ENCODE data around the gene SPINK6. TPM values are rescaled to one million over a fixed set of nuclear protein-coding genes. Genes with fewer than 3 reads are reported as not detected.

The SPINK6 gene
- total RNA-seq, 1 donor from 2014 or later: not detected

DNA sequence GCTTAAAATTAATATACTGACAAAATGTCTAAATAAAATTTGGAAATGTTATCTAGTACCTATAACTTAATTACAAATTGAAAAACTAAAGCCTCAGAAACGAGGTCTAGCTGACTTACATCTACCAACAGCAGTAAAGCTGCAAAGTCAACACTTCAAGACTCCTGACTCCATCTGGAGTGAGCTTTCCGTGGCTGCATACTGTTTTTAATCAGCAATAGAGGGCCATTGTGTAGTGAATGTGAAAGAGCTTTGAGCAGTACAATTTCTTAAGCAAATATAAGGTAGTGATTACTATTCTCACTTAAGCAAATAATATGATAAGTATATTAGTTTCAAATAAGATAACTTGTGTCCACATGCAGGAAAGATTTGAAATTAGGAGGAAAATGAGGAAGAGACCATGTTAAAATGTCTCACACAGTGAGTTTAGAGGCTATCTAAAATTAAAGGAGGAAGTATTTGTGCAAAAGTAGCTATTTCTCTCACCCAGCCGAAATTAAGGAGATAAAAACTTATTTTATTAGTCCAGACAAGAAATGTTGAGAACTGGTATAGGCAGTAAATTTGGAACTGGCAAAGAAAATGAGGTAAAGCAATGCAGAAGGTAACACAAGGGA, 6.4 kb downstream of the SPINK6 start:
- ATAC-seq: no peak
- intact Hi-C loops (cut with DNase I): no loop called here
- no peak for DNase-seq (ENCODE audit: low spot score)

DNA sequence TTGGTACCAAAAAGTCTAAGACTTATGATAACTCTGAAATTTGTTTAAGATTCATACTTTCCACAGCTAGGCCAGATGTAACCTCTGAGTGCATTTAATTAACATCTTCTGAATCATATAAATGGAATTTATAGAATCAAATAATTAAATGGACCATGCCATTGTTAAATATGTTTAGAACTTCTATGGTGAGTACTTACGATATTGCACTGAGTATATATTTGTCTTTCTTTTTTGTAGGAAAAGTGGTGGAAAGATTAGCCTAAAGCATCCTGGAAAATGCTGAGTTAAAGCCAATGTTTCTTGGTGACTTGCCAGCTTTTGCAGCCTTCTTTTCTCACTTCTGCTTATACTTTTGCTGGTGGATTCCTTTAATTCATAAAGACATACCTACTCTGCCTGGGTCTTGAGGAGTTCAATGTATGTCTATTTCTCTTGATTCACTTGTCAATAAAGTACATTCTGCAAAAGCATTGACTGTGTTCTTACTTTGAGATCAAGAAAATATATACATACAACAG, 11.9 kb downstream of the SPINK6 start:
- intact Hi-C loops (cut with DNase I): no loop called here
- DNase-seq (ENCODE audit: low spot score) (no peak), ATAC-seq (no peak)

DNA sequence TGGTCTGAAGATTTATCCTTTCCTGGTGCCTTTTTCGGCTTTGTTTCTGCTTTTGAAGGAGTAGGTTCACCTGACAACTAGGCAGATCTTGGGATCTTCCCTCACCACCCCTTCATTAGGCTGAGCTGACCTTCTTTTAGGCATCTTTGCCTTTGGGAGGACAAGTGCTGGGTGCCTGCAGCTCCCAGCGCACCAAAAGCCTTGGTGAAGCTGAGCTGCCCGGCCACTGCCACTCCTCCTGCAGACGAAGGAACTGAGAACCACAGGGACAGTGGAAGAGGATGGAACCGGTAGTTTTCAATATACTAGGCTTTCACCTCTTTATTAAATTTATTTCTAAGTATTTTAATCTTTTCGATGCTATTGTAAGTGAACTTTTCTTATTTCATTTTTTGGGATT, 18.7 kb downstream of the SPINK6 start:
- intact Hi-C loops (cut with DNase I): no loop called here
- ATAC-seq (no peak), DNase-seq (ENCODE audit: low spot score) (no peak)

DNA sequence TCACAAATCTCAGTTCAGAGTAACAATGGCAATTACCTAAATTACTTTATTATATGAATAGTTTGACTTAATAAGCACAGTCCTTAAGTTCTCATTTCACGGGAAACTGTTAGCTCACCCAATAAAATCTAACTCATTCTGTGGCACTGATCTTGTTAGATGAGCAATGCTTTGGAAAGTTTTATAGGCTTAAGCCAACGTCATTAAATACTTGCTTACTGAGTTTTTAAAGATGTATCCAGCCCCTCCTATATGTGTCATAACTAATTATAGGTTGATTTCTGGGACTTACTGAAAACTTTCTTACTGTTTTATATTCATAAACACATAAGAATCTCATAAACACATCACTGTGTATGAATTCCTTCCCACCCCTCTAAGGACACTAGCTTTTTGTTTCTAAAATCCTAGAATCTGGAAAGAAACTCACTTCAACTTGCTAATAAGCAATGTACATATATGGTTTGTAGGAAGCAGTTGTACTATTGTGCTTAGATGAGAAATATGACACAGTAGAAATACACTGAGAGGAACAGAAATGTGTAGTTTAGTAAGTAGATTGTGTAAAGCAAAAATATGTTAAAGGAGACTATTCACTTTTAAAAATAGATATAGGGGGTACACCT, 21.4 kb downstream of the SPINK6 start:
- no peak for ATAC-seq
- intact Hi-C loops (cut with DNase I): no loop called here
- no peak for DNase-seq (ENCODE audit: low spot score)

DNA sequence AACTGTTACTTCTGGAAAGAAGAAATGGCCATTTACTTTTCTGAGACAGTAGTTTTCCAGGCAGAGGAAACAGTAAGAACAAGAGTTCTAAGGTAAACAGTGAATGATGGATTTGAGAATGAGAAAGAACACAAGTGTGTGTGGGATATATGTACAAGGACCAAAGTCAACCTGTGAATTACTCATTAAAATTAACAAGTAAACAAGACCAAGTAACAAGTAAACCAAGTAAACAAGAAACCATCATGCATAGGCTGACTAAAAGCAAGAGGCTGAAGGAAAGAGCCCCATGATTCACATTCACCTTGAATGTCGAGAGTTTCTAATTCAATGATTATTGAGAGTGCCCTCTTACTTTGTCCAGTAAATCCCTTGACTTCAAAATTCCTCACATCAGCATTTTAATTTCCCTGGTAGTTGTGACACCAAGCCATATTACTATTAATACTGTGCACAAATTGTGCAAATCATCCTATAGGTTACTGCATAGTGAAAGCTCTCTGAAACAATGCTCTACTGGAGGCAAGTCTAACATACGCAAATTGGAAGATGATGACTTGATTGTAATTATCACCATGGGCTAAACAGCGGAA, 25.6 kb downstream of the SPINK6 start:
- no peak for ATAC-seq
- intact Hi-C loops (cut with DNase I): no loop called here
- DNase-seq (ENCODE audit: low spot score): no peak

DNA sequence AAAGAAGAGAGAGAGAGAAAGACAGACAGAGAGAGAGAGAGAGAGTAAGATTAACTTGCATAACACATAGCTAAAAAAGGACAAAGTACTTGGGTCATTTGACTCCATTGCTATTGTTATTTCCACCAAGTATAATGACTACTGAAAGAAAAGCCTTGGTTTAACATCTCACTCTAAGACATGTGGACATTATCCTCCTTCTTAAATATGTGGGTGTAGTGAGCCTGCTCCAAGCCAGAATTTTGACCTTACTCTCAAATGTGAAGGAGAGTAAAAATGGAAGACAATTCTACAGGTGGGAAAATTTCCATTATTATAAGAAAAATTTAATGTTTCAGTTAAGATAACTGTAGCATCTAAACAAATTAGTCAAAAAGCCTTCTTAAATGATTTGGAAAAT, 27.0 kb downstream of the SPINK6 start:
- ATAC-seq (no peak), DNase-seq (ENCODE audit: low spot score) (no peak)
- intact Hi-C loops (cut with DNase I): no loop called here

DNA sequence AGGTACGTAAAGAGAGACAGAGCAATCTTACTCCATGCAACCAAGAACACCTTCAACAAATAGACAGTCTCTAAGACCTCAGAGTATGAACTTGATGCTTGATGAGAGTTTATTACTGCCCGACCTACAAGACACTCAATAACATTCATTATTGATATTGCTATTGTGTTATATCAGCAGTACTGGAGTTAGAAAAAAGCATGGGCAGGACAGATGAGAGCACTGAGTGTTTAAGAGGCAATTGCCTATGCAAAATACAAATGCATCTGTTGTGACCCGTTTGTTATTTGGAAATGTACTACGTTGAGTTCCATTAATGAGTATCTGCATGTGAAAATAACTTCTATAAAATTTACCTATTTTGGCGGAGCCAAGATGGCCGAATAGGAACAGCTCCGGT, 27.4 kb downstream of the SPINK6 start:
- no peak for ATAC-seq
- intact Hi-C loops (cut with DNase I): no loop called here

DNA sequence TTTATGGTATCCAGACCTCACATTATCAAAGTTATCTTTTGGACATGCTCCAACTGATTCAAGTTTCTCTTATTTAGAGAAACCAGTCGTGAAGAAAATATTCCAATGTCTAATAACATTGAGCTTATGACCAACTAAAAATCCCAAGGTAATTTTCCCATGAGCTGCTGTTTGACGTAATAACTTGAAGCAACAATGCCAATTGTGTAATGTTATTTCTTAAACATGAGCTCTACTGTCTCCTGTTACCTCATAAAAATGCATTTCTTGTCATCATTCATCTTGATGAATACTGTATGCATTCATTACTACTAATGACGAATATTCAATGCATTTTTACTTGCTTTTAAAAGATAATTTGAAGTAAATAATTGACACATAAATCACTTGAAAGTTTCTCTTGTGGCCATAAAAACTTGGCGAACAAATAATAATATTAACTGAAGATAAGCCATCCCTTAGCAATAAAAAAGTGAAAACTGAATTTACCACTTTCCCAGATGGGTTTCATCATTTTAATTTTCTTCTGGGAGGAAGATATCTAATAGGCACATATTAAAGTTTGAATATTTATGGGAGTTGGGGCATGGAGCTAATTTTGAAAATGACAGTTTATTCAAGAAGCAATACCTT, 35.1 kb downstream of the SPINK6 start:
- no peak for ATAC-seq
- DNase-seq (ENCODE audit: low spot score): no peak
- intact Hi-C loops (cut with DNase I): no loop called here

More for the DNA sequence above, 27.4 kb downstream of the SPINK6 start:
- no peak for DNase-seq (ENCODE audit: low spot score)

DNA sequence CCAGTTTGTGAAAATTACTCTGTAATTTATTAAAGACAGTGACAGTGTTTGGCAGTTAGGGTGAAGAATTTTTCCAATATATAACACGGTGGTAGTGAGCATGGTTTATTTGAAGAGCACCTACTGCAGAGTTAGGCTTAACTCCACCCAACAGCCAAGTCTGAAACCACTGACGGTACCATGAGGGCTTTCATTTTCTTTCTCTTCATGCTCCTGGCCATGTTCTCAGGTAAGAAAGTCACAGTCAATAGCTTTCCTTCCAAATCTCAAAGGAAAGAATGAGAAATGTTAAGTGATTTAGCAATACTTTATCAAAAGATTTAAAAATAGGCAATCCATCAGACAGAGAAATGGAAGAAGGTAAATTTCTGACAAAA, 35.6 kb downstream of the SPINK6 start, which contains the start of gene MARCOL:
Gene MARCOL (plus strand): TSS at position 108 of the 377 bp plus-strand sequence. CDS start 73 bp downstream, at position 181.
- ATAC-seq (no peak), DNase-seq (ENCODE audit: low spot score) (no peak)
- intact Hi-C loops (cut with DNase I): no loop called here

DNA sequence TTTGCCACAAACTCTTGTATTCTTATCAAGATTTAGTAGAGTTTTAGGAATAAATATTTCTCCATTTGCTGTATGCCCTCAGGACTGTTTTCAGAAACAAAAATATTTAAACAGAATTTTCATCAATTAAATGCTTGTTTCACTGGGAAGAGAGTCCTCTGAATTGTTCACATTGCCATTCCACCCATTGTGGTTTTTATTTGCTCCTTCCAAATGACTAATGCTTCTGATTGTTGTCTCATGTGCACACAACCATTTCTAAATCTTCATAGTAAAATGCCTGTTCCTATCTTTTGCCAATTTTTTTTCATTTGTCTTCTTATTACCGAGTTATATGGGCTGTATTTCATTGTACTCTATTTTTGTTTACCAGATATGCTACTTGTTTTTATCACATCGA, 46.1 kb downstream of the SPINK6 start:
- DNase-seq (ENCODE audit: low spot score) (no peak), ATAC-seq (no peak)
- intact Hi-C loops (cut with DNase I): no loop called here

DNA sequence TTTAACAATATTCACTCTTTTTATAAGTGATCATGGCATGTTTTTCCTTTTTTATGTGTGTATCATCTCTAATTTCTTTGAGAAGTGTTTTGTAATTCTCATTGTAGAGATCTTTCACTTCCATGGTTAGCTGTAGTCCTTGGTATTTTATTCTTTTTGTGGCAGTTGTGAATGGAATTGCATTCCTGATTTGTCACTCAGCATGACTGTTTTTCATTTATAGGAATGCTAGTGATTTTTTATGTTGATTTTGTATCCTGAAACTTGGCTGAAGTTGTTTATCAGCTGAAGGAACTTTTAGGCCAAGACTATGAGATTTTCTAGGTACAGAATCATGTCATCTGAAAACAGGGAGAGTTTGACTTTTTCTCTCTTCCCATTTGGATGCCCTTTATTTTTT, 52.6 kb downstream of the SPINK6 start:
- no peak for ATAC-seq

DNA sequence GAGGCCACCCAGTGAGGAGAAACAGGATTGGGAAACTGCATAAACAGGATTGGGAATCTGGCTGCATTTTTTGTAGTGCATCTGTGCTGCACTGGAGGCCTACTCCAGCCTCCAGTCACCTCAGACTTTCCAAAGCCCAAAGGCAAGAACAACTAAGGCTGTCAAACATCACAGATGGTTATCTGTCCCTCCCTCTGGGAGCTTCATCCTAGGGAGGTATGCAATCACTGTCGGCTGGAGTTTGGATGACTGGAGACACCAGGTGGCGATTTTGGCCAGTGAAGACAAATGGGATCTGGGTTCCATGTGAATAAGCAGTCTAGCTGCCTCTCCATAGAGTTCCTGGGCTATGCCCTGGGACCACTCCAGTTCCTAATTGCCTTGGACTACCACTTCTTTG, 56.4 kb downstream of the SPINK6 start:
- DNase-seq (ENCODE audit: low spot score): no peak
- no peak for ATAC-seq

More for the DNA sequence above, 52.6 kb downstream of the SPINK6 start:
- intact Hi-C loops (cut with DNase I): no loop called here
- no peak for DNase-seq (ENCODE audit: low spot score)

DNA sequence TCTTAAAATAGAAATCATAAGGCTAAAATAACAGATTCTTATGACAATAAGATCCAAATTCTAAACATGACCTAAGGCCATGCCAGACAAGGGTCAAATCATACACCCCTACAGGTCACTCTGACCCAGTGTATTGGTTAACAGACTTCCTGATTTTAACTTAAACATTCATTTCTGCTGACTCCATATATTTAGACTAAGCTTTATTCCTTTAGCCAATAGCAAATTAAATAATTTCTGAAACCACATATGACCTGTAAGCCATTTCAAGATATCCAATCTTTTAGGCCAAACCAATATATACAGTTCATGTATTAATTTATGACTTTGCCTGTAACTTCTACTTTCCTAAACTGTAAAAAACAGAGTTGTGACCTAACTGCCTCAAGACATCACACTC, 58.4 kb downstream of the SPINK6 start:
- no peak for DNase-seq (ENCODE audit: low spot score)
- no peak for ATAC-seq
- intact Hi-C loops (cut with DNase I): no loop called here

More for the DNA sequence above, 56.4 kb downstream of the SPINK6 start:
- intact Hi-C loops (cut with DNase I): no loop called here

Other genes starting within 250 kb of the SPINK6 start
- 0.94 TPM for gene SPINK5, start 139.1 kb upstream of the SPINK6 start, total RNA-seq
- gene SPINK14, start 34.5 kb upstream of the SPINK6 start, total RNA-seq: not detected
- not detected for gene MARCOL, start 35.5 kb downstream of the SPINK6 start, total RNA-seq
- gene SPINK13, start 65.8 kb downstream of the SPINK6 start, total RNA-seq: not detected
- gene SPINK7, start 109.4 kb downstream of the SPINK6 start, total RNA-seq: not detected
- not detected for gene SPINK9, start 132.5 kb downstream of the SPINK6 start, total RNA-seq
- 58.6 TPM for gene FBXO38, start 180.9 kb downstream of the SPINK6 start, total RNA-seq